Epithelial cell of proximal tubule (primary cell): Measurements from ENCODE around the gene ENKD1. TPM values are rescaled to one million over a fixed set of nuclear protein-coding genes. Genes with fewer than 3 reads are reported as not detected.

Experiments used
- DNase-seq: peaks from one replicate; pipeline ENCODE4 v3.0.0-alpha.2; 2011; ENCODE audit warnings: low read depth
- H3K4me3 ChIP-seq: 2 replicates; pipeline ENCODE4 v1.5.1; 2011; ENCODE audit warnings: low read depth, mild to moderate bottlenecking, low read length
- CTCF ChIP-seq: conservative IDR thresholded peaks from 2 replicates; pipeline ENCODE4 v1.5.1; 2012; ENCODE audit warnings: low read depth, mild to moderate bottlenecking, low read length
- total RNA-seq: library from RNA; depleted of rRNA; stranded (reverse); fragments of >200 nt; gene quantifications from 2 replicates; pipeline ENCODE4 v1.2.3, GENCODE V29; 2015

Gene ENKD1
- total RNA-seq, 1 donor from 2014 or later: 12.2 TPM

GRCh38 chr16:67644038-67644437 is 22.5 kb downstream of the ENKD1 start:
- H3K4me3 ChIP-seq: no peak overlapping the region
- no peak for DNase-seq
- no peak for TF ChIP-seq CTCF

GRCh38 chr16:67641779-67642708 is 24.5 kb downstream of the ENKD1 start:
- TF ChIP-seq CTCF: no peak
- no peak for DNase-seq
- H3K4me3 ChIP-seq: no peak overlapping the region

GRCh38 chr16:67637625-67638024 is 28.9 kb downstream of the ENKD1 start:
- TF ChIP-seq CTCF: no peak
- no peak overlapping the region for H3K4me3 ChIP-seq
- no peak for DNase-seq

GRCh38 chr16:67636713-67637112 is 29.8 kb downstream of the ENKD1 start:
- no peak for TF ChIP-seq CTCF

GRCh38 chr16:67632415-67633172 is 34.0 kb downstream of the ENKD1 start:
- TF ChIP-seq CTCF: no peak
- H3K4me3 ChIP-seq: no peak overlapping the region
- DNase-seq: no peak

More at GRCh38 chr16:67636713-67637112, 29.8 kb downstream of the ENKD1 start:
- H3K4me3 ChIP-seq: no peak overlapping the region
- DNase-seq: no peak

GRCh38 chr16:67628216-67628615 is 38.3 kb downstream of the ENKD1 start:
- no peak overlapping the region for H3K4me3 ChIP-seq
- TF ChIP-seq CTCF: no peak
- no peak for DNase-seq
